HepG2 (cell line): ENCODE measurements around the gene NRGN. TPM values are rescaled to one million over a fixed set of nuclear protein-coding genes. Genes with fewer than 3 reads are reported as not detected.

Source experiments
- ATAC-seq: fragments of 200-7000 bp; cut with Tn5 transposase; 3 replicates; pipeline ENCODE4 v1.9.1; 2020; ENCODE audit warnings: mild to moderate bottlenecking, moderate library complexity
- BruUV-seq: library from RNA; stranded (reverse); fragments of 400-500 nt; replicated peaks from 2 replicates; lab custom pipeline; 2021; lab: Mats Ljungman, UMichigan
- CTCF ChIA-PET: fragments of 300-600 bp; formaldehyde crosslinking; extraction: SDS; loops from one replicate; lab custom pipeline; 2021; ENCODE audit warnings: low total read pairs, inconsistent platforms, low intra/inter-chr PET ratio; lab: Yijun Ruan, JAX
- POLR2A ChIA-PET: fragments of 350-600 bp; sonication (Branson Sonifier 250); formaldehyde crosslinking; loops from one replicate; lab custom pipeline; 2020; ENCODE audit warnings: antibody characterized with exemption, inconsistent platforms; lab: Yijun Ruan, JAX
- DNase-seq: peaks from one replicate; pipeline ENCODE4 v3.0.0-alpha.2; 2015; ENCODE audit warnings: low spot score
- FAIRE-seq: peaks from 3 replicates; lab custom pipeline; 2011; peaks lifted over from hg19 to GRCh38; lab: Jason Lieb, UNC
- H2AFZ ChIP-seq: one replicate; pipeline ENCODE4 v1.6.1; 2011; ENCODE audit warnings: low read length, inconsistent platforms
- H3K27ac ChIP-seq: fragments of 300-600 bp; 3 replicates; pipeline ENCODE4 v1.8.0; 2011; ENCODE audit warnings: mixed run types, mild to moderate bottlenecking, mixed read lengths, low read length, inconsistent platforms; ENCODE audit not compliant: insufficient read depth; ENCODE audit errors: extremely low read length
- H3K27me3 ChIP-seq, 2 experiments: fragments of 200-600 bp in 1 of 2; 2 replicates in 1 of 2; 3 replicates in 1 of 2; pipeline versions ENCODE4 v1.6.0 to v1.8.0; 2011; ENCODE audit warnings: low read length in 2 of 2, mild to moderate bottlenecking in 2 of 2, moderate library complexity in 2 of 2, inconsistent platforms in 1 of 2; ENCODE audit not compliant: insufficient read depth in 2 of 2, control insufficient read depth in 1 of 2
- H3K36me3 ChIP-seq, 2 experiments: fragments of 200-600 bp in 1 of 2; replicated peaks in 1 of 2; 2 replicates in 1 of 2; 3 replicates in 1 of 2; pipeline versions ENCODE4 v1.5.1 to v1.8.0; 2011; ENCODE audit warnings: low read length in 2 of 2, inconsistent platforms in 1 of 2; ENCODE audit not compliant: insufficient read depth in 2 of 2, control insufficient read depth in 1 of 2
- H3K4me1 ChIP-seq: 2 replicates; pipeline ENCODE4 v1.5.1; 2012; ENCODE audit warnings: low read length, inconsistent platforms; ENCODE audit not compliant: insufficient read depth
- H3K4me2 ChIP-seq: 2 replicates; pipeline ENCODE4 v1.6.0; 2011; ENCODE audit warnings: low read depth, low read length, inconsistent platforms
- H3K4me3 ChIP-seq, 3 experiments: fragments of 200-600 bp in 1 of 3; sonication (generic), shearing (Covaris generic) in 1 of 3; replicated peaks in 1 of 3; 2 replicates each; pipeline ENCODE4 v1.5.1; 2011 to 2016; ENCODE audit warnings: low read length in 3 of 3, inconsistent platforms in 2 of 3, low read depth in 2 of 3, mild to moderate bottlenecking in 2 of 3, control low read depth in 1 of 3, mixed read lengths in 1 of 3; ENCODE audit not compliant: insufficient read depth in 1 of 3
- H3K79me2 ChIP-seq: one replicate; pipeline ENCODE4 v1.6.1; 2011; ENCODE audit warnings: low read length, inconsistent platforms; ENCODE audit not compliant: insufficient read depth
- H3K9ac ChIP-seq: 2 replicates; pipeline ENCODE4 v1.6.0; 2011; ENCODE audit warnings: mild to moderate bottlenecking, low read depth, low read length, inconsistent platforms; ENCODE audit not compliant: insufficient read depth
- H3K9me3 ChIP-seq: 2 replicates; pipeline ENCODE4 v1.5.1; 2012; ENCODE audit warnings: mild to moderate bottlenecking, low read length
- H4K20me1 ChIP-seq: 2 replicates; pipeline ENCODE4 v1.6.0; 2011; ENCODE audit warnings: inconsistent platforms, mild to moderate bottlenecking, low read length, moderate library complexity; ENCODE audit not compliant: insufficient read depth
- CEBPB ChIP-seq: IDR thresholded peaks from 2 replicates; pipeline ENCODE4 v1.6.1; 2011; ENCODE audit warnings: low read depth, low read length, improper control_type of control experiment, borderline replicate concordance
- KDM6A ChIP-seq: IDR thresholded peaks from 2 replicates; pipeline ENCODE4 v1.6.1; 2016; ENCODE audit warnings: low read depth
- NCOA5 ChIP-seq: sonication (generic); formaldehyde crosslinking; IDR thresholded peaks from 2 replicates; pipeline ENCODE4 v1.4.0; 2020; ENCODE audit warnings: missing genetic modification reagents
- PHF5A ChIP-seq: IDR thresholded peaks from one replicate; pipeline ENCODE4 v1.6.1; 2018; ENCODE audit warnings: low read depth, missing genetic modification reagents; ENCODE audit not compliant: unreplicated experiment
- RELA ChIP-seq: sonication (generic); formaldehyde crosslinking; IDR thresholded peaks from 2 replicates; pipeline ENCODE4 v1.4.0; 2020; ENCODE audit warnings: missing genetic modification reagents
- SP5 ChIP-seq: IDR thresholded peaks from 2 replicates; pipeline ENCODE4 v1.6.1; 2016; ENCODE audit warnings: low read depth, borderline replicate concordance
- ZNF282 ChIP-seq: fragments of 450-650 bp; IDR thresholded peaks from 2 replicates; pipeline ENCODE4 v1.6.1; 2018; ENCODE audit not compliant: partially characterized antibody
- ZNF549 ChIP-seq: sonication (generic); formaldehyde crosslinking; IDR thresholded peaks from 2 replicates; pipeline ENCODE4 v1.5.0; 2020; ENCODE audit warnings: missing genetic modification reagents
- ZNF570 ChIP-seq: sonication (generic); formaldehyde crosslinking; IDR thresholded peaks from 2 replicates; pipeline ENCODE4 v1.4.0; 2020; ENCODE audit warnings: mild to moderate bottlenecking, missing genetic modification reagents, borderline replicate concordance
- ZNF747 ChIP-seq: sonication (generic); formaldehyde crosslinking; IDR thresholded peaks from 2 replicates; pipeline ENCODE4 v1.8.1; 2023; ENCODE audit warnings: missing genetic modification reagents, mild to moderate bottlenecking, borderline replicate concordance
- WGBS: methylation state at CpG from one replicate; pipeline ENCODE4 v1.1.6; 2017; ENCODE audit warnings: low lambda C conversion rate; 5-methylcytosine and 5-hydroxymethylcytosine counted together
- in situ Hi-C: cut with HindIII; loops from 2 replicates; pipeline ENCODE4 v1.10.0; 2017; ENCODE audit warnings: low pct_unique_long_range_greater_than_20kb; ENCODE audit not compliant: extremely low pct_ligation_motif_present
- intact Hi-C: fragments of 100-400 bp; cut with micrococcal nuclease; formaldehyde crosslinking; loops from one replicate; pipeline ENCODE4 v1.10.0; 2022; ENCODE audit not compliant: unreplicated experiment
- polyA plus RNA-seq, 8 experiments: library from polyadenylated mRNA; depleted of rRNA in 3 of 8; stranded (reverse) in 7 of 8; unstranded in 1 of 8; fragments of >200 nt; fragmentation: Illumina TruSeq in 4 of 8; extraction: Trizol in 4 of 8; gene quantifications; 2 replicates each; pipeline versions ENCODE4 v1.2.1 to v1.2.3, GENCODE V29; 2011 to 2016; ENCODE audit warnings: low read depth in 4 of 8, missing spikeins in 1 of 8, mixed read lengths in 1 of 8; ENCODE audit not compliant: insufficient read depth in 1 of 8
- total RNA-seq, 5 experiments: library from RNA; depleted of rRNA; stranded (reverse); fragments of >200 nt; fragmentation: Illumina TruSeq; extraction: Trizol; gene quantifications; 2 replicates each; pipeline ENCODE4 v1.2.3, GENCODE V29; 2016; ENCODE audit warnings: low read depth in 1 of 5
- TF ChIP-seq, protein P1 (sequence below): sonication (generic); formaldehyde crosslinking; IDR thresholded peaks from 2 replicates; pipeline ENCODE4 v1.5.1; 2020; ENCODE audit warnings: mild to moderate bottlenecking, missing genetic modification reagents, borderline replicate concordance
- TF ChIP-seq, protein P2 (sequence below): sonication (generic); formaldehyde crosslinking; IDR thresholded peaks from 2 replicates; pipeline ENCODE4 v1.8.0; 2022; ENCODE audit warnings: low read depth, missing genetic modification reagents
- TF ChIP-seq, protein P3 (sequence below): sonication (generic); formaldehyde crosslinking; conservative IDR thresholded peaks from 2 replicates; pipeline ENCODE4 v1.4.0; 2020; ENCODE audit warnings: missing genetic modification reagents
- TF ChIP-seq, protein P4 (sequence below): sonication (generic); formaldehyde crosslinking; IDR thresholded peaks from 2 replicates; pipeline ENCODE4 v1.5.0; 2020; ENCODE audit warnings: missing genetic modification reagents, mild to moderate bottlenecking, borderline replicate concordance
- TF ChIP-seq, protein P5 (sequence below): sonication (generic); formaldehyde crosslinking; IDR thresholded peaks from 2 replicates; pipeline ENCODE4 v1.9.0; 2021; ENCODE audit warnings: missing genetic modification reagents, borderline replicate concordance

Gene NRGN
- total and polyA plus RNA-seq, 2 of the 13 experiments (the other 11 are each of a cell fraction or from before 2014, with no cell fraction given), result 0.22 TPM; not detected in 1

DNA sequence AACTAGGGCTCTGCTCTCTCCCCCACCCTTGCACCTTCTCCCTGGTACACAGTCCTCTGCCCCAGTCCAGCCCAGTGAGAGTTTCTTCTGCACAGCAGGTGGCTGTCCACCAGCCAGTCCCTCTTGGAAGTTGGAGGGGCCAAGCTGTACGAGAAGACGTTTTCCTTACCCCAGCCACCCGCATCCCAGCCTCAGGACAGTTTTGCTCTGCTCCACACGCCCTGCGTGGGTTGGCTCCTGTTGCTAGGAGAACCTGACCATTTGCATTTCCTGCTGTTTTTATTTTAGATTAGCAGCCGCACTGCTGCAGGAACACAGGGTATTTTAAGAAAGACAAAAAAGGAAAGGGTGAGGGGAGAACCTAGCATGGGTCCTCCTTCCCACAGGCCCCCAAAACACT is 17.6 kb upstream of the NRGN start:
- WGBS, result 16% methylated on average over 6 of the region's 6 CpGs
- Histone ChIP-seq H3K36me3 (no peaks in the 10 kb centered on the region), H3K9me3 (no peaks in the 10 kb centered on the region), H3K9ac (no peak overlapping the region), H3K4me1 (peaks cover 36% of the 10 kb centered on the region), H3K4me2 (no peak overlapping the region), H3K27me3 (peaks cover 3 to 53% of the 10 kb centered on the region in 2 experiments; a peak in 4 of 5 replicates), H3K4me3 (no peak overlapping the region), H3K27ac (no peak overlapping the region), H2AFZ (no peak overlapping the region), H4K20me1 (no peaks in the 10 kb centered on the region), H3K79me2 (no peaks in the 10 kb centered on the region)
- POLR2A ChIA-PET, result no interaction called here
- in situ Hi-C loops (no loop called here), intact Hi-C loops (no loop called here)
- ATAC-seq, result no peak
- no peak for DNase-seq
- TF ChIP-seq PHF5A (no peak), CEBPB (no peak), ZNF747 (CRISPR knock-in tag) (no peak), ZNF549 (CRISPR knock-in tag) (no peak), KDM6A (CRISPR knock-in tag) (no peak), ZNF570 (CRISPR knock-in tag) (no peak), RELA (CRISPR knock-in tag) (no peak), SP5 (CRISPR knock-in tag) (no peak), NCOA5 (CRISPR knock-in tag) (no peak), ZNF282 (no peak)
- TF ChIP-seq, protein P1, sequence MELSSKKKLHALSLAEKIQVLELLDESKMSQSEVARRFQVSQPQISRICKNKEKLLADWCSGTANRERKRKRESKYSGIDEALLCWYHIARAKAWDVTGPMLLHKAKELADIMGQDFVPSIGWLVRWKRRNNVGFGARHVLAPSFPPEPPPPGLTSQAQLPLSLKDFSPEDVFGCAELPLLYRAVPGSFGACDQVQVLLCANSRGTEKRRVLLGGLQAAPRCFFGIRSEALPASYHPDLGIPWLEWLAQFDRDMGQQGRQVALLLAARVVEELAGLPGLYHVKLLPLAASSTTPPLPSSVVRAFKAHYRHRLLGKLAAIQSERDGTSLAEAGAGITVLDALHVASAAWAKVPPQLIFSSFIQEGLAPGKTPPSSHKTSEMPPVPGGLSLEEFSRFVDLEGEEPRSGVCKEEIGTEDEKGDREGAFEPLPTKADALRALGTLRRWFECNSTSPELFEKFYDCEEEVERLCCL, result no peak
- TF ChIP-seq, protein P2, sequence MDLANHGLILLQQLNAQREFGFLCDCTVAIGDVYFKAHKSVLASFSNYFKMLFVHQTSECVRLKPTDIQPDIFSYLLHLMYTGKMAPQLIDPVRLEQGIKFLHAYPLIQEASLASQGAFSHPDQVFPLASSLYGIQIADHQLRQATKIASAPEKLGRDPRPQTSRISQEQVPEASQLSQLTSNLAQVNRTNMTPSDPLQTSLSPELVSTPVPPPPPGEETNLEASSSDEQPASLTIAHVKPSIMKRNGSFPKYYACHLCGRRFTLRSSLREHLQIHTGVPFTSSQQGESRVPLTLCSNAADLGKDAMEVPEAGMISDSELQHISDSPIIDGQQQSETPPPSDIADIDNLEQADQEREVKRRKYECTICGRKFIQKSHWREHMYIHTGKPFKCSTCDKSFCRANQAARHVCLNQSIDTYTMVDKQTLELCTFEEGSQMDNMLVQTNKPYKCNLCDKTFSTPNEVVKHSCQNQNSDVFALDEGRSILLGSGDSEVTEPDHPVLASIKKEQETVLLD (CRISPR knock-in tag), result no peak
- TF ChIP-seq, protein P3, sequence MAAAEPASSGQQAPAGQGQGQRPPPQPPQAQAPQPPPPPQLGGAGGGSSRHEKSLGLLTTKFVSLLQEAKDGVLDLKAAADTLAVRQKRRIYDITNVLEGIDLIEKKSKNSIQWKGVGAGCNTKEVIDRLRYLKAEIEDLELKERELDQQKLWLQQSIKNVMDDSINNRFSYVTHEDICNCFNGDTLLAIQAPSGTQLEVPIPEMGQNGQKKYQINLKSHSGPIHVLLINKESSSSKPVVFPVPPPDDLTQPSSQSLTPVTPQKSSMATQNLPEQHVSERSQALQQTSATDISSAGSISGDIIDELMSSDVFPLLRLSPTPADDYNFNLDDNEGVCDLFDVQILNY (CRISPR knock-in tag), result no peak
- TF ChIP-seq, protein P4, sequence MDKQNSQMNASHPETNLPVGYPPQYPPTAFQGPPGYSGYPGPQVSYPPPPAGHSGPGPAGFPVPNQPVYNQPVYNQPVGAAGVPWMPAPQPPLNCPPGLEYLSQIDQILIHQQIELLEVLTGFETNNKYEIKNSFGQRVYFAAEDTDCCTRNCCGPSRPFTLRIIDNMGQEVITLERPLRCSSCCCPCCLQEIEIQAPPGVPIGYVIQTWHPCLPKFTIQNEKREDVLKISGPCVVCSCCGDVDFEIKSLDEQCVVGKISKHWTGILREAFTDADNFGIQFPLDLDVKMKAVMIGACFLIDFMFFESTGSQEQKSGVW, result no peak
- TF ChIP-seq, protein P5, sequence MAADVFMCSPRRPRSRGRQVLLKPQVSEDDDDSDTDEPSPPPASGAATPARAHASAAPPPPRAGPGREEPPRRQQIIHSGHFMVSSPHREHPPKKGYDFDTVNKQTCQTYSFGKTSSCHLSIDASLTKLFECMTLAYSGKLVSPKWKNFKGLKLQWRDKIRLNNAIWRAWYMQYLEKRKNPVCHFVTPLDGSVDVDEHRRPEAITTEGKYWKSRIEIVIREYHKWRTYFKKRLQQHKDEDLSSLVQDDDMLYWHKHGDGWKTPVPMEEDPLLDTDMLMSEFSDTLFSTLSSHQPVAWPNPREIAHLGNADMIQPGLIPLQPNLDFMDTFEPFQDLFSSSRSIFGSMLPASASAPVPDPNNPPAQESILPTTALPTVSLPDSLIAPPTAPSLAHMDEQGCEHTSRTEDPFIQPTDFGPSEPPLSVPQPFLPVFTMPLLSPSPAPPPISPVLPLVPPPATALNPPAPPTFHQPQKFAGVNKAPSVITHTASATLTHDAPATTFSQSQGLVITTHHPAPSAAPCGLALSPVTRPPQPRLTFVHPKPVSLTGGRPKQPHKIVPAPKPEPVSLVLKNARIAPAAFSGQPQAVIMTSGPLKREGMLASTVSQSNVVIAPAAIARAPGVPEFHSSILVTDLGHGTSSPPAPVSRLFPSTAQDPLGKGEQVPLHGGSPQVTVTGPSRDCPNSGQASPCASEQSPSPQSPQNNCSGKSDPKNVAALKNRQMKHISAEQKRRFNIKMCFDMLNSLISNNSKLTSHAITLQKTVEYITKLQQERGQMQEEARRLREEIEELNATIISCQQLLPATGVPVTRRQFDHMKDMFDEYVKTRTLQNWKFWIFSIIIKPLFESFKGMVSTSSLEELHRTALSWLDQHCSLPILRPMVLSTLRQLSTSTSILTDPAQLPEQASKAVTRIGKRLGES (CRISPR knock-in tag), result no peak
- no TSS peak for BruUV-seq
- FAIRE-seq, result no peak
- CTCF ChIA-PET, result no interaction called here
